COLO668 (cell line): ENCODE data around the gene GANC.
"Not testable (repeated sequence)": the region's sequence is repeated elsewhere in the genome, so short reads cannot be mapped to it uniquely, and the experiment has no call there.

Experiments
- DNase-seq: peaks from one replicate; lab custom pipeline; 2025; ENCODE audit not compliant: unreplicated experiment; lab: John Stamatoyannopoulos, UW

Gene GANC

GRCh38 chr15:42282344-42282743, 9.3 kb downstream of the GANC start:
- no peak for DNase-seq

- DNase-seq: no peak
Measured at GRCh38 chr15:42282926-42283325, 9.9 kb downstream of the GANC start.

DNA sequence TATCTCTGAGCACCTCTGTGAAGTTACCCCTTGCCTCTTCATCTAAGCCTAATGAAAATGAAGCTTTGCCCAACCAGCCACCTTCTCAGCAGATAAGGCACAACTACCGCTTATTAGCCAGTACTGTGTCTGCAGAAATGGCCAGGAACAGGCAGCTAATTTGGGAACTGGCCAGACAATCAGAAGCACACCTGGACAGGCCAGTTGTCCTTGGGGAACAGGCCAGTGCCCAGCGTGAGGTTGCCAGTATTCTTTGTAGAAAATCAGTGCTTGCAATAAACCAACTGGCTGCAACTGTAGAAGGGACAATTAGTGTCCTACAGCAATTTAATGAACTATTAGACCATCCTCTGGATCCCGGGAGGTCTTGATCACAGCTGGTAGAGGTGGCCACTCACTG, 10.7 kb downstream of the GANC start:
- no peak for DNase-seq

- no peak for DNase-seq
Measured at GRCh38 chr15:42284551-42284950, 11.6 kb downstream of the GANC start.

DNA sequence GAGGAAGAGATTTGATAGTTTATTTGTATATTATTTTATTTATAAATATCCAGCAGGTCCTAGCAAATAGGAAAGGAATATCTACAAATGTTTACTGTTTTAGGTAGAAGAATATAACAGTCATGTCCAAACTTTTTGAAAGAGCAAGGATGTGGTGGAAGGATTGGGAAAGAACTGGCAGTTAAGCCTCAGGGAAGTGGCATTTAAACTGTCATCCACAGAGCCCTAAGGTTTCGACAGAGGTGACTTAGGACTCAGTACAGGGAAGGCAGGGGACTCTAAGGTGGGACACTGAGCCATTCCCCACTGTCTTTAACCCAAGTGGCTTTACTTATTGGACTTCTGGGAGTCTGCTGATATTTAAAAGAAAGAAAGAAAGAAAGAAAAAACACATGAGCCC, 12.0 kb downstream of the GANC start:
- DNase-seq: no peak

DNA sequence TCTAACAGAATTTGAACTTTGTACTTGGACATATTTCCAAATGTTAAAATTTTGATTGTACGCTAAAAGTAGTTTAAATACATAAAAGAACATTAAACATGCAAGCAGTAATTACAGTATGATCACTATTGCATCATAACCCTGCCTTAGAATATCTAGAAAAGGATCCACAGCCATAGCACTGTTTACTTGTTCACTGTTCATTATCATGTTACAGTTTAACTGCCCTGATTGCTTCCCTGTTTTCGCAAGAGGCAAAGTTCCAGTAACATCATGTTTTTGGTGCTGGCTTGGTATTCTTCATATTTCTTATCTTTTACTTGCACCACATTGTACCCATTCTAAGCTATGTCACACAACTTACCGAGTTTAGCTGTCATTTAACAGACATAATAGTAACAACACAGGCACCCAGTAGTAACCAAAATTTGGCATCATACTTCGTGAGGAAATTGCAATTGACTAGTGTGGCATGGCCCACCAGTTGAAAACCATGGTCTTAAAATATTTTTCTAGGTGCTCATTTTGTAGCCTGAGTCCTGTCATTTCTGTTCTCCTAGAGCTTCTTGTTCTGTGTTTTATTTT, 13.5 kb downstream of the GANC start:
- DNase-seq: no peak

DNA sequence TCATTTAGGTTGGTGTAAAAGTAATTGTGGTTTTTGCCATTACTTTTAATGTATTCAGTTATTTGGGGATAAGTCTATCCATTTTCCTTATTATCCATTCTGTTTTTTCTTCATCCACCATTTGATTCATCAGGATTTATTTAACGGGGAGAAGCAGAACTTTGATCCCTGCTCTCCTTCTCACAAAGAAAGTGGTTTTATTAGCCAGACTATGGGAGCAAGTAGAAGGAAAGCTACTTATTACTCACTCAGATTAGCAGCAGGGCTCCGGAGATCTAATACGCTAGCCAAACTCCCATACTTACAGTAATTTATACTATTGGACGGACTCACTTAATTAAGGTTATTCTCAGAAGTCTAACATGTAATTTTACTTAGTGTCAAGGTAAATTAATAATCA, 14.9 kb downstream of the GANC start:
- no peak for DNase-seq

DNA sequence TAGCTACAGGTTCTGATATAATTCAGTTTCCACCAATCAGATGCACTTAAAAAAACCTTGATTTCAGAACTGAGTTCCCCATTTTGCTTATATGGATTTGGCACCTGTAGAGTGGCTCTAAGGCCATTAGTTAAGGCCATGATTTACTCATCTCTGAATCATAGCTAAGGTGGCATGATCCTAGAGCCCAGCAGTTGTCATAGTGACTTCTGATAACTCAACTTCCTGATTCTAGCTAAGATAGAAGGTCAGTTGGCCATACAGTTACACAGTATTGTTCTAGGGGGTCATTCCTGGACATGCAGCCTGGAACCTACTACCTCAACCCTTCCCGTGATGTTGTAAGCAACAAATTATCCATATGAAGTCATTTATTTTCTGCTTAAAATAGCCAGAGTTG, 16.2 kb downstream of the GANC start:
- no peak for DNase-seq

- DNase-seq: peak; percentile 12
Measured at GRCh38 chr15:42301004-42301403, 28.0 kb downstream of the GANC start.

DNA sequence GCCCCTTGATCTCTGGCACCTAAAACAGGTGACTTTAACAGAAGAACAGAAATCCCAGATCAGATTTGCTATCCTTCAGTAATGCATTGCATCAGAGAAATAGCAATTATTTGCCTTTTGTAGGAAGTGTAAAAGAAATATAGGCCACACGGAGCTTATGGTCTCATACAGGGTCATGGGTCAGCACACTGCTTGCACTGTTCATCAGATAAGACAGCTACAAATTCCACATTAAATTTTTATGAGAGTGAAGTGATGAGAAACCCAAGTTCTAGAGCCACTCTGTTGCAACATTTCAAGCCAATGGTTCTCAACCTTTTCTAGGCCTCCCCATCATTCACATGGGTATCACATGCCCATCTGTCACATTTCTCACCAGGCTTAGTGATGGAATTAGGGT, 33.7 kb downstream of the GANC start:
- no peak for DNase-seq

- no peak for DNase-seq
Measured at GRCh38 chr15:42313463-42313862, 40.5 kb downstream of the GANC start.

DNA sequence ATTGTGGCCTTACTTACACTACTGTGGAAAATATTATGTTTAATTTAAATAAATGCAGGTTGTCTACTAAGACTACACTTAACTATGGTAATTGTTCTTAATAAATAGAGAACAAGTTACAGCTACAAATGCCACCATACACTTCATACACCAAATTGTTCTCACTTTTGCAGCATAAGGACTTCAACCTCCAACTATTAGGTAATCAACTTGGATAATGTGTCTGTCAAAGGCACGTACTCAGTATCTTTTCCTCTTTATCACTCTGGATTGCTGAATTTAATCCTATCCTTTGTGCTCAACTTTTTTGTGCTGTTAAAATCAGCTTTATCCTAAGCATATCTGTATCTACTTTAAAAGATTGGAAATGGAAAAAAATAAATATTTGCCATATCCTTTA, 41.8 kb downstream of the GANC start:
- DNase-seq: no peak

DNA sequence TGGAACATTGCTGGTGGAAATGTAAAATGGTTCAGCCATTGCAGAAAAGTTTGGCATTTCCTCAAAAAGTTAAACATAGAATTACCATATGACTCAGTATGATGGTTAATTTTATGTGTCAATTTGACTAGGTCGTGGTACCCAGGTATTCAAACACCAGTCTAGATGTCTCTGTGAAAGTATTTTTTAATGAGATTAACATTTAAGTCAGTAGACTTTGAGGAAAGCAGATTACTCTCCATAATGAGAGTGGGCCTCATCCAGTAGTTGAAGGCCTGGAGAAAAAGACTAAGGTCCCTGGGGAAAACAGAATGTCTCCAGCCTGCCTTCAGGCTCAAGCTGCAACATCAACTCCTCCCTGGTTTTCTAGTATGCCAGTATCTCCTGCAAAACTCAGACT, 42.5 kb downstream of the GANC start:
- DNase-seq: no peak

DNA sequence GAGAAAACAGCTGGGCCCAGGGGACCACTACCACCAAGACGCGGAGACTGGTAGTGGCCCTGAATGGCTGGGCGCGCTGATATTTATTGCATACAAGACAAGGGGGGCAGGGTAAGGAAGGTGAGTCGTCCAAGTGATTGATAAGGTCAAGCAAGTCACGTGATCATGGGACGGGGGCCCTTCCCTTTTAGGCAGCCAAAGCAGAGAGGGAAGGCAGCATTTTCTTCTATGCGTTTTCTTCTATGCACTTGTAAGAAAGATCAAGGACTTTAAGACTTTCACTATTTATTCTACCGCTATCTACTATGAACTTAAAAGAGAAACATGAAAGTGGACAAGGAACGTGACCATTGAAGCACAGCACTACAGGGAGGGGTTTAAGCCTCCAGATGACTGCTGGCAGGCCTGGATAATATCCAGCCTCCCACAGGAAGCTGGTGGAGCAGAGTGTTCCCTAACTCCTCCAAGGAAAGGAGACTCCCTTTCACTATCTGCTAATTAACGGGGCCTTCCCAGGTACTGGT, 43.3 kb downstream of the GANC start:
- not testable (repeated sequence) for DNase-seq

- DNase-seq: no peak
Measured at GRCh38 chr15:42319206-42319605, 46.2 kb downstream of the GANC start.

DNA sequence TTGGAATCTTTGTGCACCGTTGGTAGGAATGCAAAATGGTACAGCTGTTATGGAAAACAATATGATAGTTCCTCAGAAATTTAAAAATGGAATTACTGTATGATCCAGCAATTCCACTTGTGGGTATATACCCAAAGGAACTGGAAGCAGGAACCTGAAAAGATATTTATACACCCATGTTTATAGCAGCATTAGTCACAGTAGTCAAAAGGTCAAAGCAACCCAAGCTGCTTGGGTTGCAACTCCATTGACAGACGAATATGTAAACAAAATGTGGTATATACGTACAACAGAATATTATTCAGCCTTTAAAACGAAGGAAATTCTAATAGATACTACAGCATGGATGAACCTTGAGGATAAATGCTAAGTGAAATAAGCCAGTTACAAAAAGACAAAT, 51.3 kb downstream of the GANC start:
- DNase-seq: no peak

DNA sequence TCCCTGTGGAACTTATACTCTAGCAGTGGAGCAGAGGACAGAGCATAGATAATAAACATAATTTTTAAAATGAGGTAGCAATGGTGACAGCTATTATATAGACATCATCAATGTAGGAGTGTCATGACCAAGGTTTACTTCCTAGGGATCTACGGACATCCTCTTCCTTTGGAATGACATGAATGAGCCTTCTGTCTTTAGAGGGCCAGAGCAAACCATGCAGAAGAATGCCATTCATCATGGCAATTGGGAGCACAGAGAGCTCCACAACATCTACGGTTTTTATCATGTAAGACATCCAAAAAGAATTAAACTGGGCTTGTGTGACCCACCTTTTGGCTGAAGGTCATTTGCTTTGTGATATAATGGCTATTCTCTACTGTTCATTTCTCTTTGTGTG, 56.2 kb downstream of the GANC start:
- DNase-seq: no peak

- DNase-seq: no peak
Measured at GRCh38 chr15:42329992-42330391, 57.0 kb downstream of the GANC start.

DNA sequence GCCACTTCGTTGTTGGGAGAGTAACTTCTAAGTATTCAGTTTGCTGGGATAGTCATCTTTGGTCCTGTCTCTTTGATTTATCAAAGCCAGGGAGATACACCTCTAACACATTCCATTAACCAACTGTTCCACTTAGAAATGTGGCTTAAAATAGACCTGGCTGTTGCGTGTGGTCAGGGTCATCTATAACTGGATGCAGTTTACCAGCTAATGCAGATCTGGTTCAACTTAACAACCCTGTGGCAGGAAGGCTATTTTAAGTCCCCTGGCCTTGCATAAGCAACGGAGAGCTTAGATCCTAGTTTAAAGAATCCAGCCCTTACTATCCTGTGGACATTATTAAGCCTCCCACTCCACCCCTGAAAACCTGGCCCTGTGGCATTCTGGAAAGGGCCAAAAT, 58.2 kb downstream of the GANC start:
- DNase-seq: no peak

DNA sequence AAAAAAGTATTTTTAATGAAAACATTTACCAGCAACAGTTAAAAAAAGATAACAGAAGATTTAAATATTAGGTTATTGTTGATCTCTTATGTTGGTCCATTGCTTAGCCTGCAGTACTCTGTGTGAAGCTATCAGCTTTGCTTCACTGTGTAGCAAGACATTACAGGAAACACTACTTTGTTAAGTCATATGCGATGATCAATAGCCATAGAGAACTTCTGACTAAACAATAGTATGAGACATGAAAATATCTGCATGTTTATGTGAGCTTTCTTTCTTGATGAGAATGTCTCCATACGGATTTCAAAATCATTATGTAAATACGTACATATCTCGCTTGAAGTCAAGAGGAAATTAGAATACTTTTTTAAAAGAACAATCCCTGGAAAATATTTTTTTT, 59.3 kb downstream of the GANC start:
- no peak for DNase-seq

GRCh38 chr15:42335074-42335473, 62.1 kb downstream of the GANC start:
- DNase-seq: no peak

- DNase-seq: not testable (repeated sequence)
Measured at GRCh38 chr15:42336650-42337049, 63.6 kb downstream of the GANC start.

GRCh38 chr15:42337104-42337503, 64.1 kb downstream of the GANC start:
- not testable (repeated sequence) for DNase-seq
